Esophagus (tissue), 2 donors: ENCODE measurements around the gene NUTM2D. TPM values are rescaled to one million over a fixed set of nuclear protein-coding genes. Genes with fewer than 3 reads are reported as not detected.
"Not testable (repeated sequence)": the region's sequence is repeated elsewhere in the genome, so short reads cannot be mapped to it uniquely, and the experiment has no call there.

ENCODE experiments used
- H3K27ac ChIP-seq, 2 donors: one replicate each; pipeline ENCODE4 v1.5.1; 2013; ENCODE audit warnings: low read depth in 2 of 2, mild to moderate bottlenecking in 2 of 2, inconsistent platforms in 1 of 2, low read length in 1 of 2, moderate library complexity in 1 of 2
- H3K27me3 ChIP-seq, 2 donors: one replicate each; pipeline ENCODE4 v1.6.1; 2013; ENCODE audit warnings: low read length in 2 of 2, control low read depth in 1 of 2, mild to moderate bottlenecking in 1 of 2; ENCODE audit not compliant: insufficient read depth in 2 of 2, control insufficient read depth in 1 of 2
- H3K36me3 ChIP-seq, 2 donors: one replicate each; pipeline ENCODE4 v1.6.1; 2013; ENCODE audit warnings: low read length in 1 of 2; ENCODE audit not compliant: control insufficient read depth in 2 of 2, insufficient read depth in 2 of 2
- H3K4me1 ChIP-seq, 2 donors: one replicate each; pipeline ENCODE4 v1.6.1; 2013; ENCODE audit warnings: low read length in 1 of 2; ENCODE audit not compliant: control insufficient read depth in 2 of 2, insufficient read depth in 2 of 2
- H3K4me3 ChIP-seq, 2 donors: one replicate each; pipeline ENCODE4 v1.5.1; 2013; ENCODE audit warnings: low read length in 2 of 2, mild to moderate bottlenecking in 2 of 2, low read depth in 1 of 2, moderate library complexity in 1 of 2
- H3K9me3 ChIP-seq, 2 donors: one replicate each; pipeline ENCODE4 v1.6.1; 2013; ENCODE audit warnings: mild to moderate bottlenecking in 2 of 2, low read depth in 1 of 2, low read length in 1 of 2, moderate library complexity in 1 of 2; ENCODE audit not compliant: control insufficient read depth in 2 of 2, insufficient read depth in 1 of 2
- WGBS, 2 donors: extraction: QIAGEN DNeasy Blood & Tissue Kit; methylation state at CpG; one replicate each; pipeline ENCODE4 v1.1.7; 2013; 5-methylcytosine and 5-hydroxymethylcytosine counted together
- polyA plus RNA-seq, 2 donors: library from polyadenylated mRNA; stranded (reverse); fragments of 200-250 nt; gene quantifications; one replicate each; pipeline ENCODE4 v1.2.3, GENCODE V29; 2013
- donor health status: healthy with polysubstance abuse.
- donor health status: Bipolar disorder and iron deficiency.

Gene NUTM2D
- polyA plus RNA-seq, 2 donors = 1.6 to 7.0 TPM

DNA sequence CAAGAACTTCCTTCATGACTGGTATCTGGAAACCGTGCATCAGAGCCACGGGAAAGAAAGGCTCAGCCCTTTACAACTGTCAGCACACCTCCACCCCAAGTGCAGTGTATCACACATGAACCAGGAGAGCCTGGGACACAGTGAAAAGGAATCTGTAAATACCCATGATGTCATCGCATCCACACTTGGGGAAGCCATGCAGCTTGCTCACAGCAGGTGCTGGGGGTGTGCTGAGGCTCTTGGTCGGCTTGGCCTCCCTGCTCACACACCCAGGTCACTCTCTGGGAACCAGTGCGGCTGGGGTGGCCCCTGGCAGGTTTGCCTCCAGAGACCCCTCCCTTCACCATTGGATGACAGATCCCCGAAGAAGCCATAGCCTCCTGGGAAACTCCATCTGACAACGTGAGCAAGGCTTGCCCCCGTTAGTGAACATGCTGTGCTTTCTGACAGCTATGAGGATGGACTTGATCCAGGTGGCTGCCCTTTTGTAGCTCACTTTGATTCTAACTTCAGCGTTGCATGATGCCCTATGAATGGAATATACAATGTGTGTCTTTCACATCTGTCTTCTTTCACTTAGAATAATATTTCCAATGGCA is 12.1 kb downstream of the NUTM2D start:
- WGBS, 2 donors = 93 to 94% methylated on average over 3 to 7 of the region's 9 CpGs
- not testable (repeated sequence) for H3K4me3 ChIP-seq, H3K9me3 ChIP-seq, H3K27me3 ChIP-seq, H3K36me3 ChIP-seq, H3K27ac ChIP-seq, H3K4me1 ChIP-seq

DNA sequence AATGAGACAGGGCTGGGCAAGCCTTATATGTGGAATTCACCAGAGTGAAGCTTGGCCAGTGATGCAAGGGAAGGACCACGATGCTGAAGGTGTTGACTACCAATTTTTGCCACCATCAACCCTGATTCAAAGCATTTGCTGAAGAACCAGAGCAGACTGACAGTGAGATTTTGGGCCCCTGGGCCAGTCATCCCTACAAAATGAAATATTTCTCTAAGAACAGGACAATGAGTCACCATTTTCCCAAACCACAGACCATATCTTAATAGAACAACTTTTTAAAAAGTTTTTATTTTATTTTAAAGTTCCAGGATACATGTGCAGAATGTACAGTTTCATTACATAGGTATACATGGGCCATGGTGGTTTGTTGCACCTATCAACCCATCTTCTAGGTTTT is 16.5 kb downstream of the NUTM2D start:
- not testable (repeated sequence) for H3K27me3 ChIP-seq, H3K4me3 ChIP-seq, H3K4me1 ChIP-seq, H3K36me3 ChIP-seq, H3K27ac ChIP-seq, H3K9me3 ChIP-seq
- 86 to 91% methylated on average over 1 of the region's 1 CpG for WGBS, 2 donors

DNA sequence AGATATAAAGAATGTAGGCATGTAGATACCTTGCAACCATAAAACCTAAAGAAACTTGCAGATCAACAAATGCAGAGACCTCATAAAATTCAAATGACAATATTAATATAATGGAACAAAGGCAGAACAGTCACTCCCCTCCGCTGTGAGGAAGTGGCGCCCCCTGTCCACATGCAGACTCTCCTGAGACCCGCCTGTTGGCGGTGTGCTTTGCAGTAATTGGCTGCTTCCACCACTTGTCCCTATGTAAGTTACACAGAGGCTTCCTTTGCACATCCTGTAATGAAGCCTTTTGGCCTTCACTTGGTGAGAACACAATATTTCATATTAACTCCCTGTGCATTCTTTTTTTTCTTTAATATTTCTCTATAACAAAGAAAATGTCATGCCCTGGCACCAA is 21.6 kb downstream of the NUTM2D start:
- not testable (repeated sequence) for H3K36me3 ChIP-seq, H3K27ac ChIP-seq, H3K4me1 ChIP-seq, H3K27me3 ChIP-seq, H3K9me3 ChIP-seq, H3K4me3 ChIP-seq
- 83 to 100% methylated on average over 2 to 4 of the region's 4 CpGs for WGBS, 2 donors

DNA sequence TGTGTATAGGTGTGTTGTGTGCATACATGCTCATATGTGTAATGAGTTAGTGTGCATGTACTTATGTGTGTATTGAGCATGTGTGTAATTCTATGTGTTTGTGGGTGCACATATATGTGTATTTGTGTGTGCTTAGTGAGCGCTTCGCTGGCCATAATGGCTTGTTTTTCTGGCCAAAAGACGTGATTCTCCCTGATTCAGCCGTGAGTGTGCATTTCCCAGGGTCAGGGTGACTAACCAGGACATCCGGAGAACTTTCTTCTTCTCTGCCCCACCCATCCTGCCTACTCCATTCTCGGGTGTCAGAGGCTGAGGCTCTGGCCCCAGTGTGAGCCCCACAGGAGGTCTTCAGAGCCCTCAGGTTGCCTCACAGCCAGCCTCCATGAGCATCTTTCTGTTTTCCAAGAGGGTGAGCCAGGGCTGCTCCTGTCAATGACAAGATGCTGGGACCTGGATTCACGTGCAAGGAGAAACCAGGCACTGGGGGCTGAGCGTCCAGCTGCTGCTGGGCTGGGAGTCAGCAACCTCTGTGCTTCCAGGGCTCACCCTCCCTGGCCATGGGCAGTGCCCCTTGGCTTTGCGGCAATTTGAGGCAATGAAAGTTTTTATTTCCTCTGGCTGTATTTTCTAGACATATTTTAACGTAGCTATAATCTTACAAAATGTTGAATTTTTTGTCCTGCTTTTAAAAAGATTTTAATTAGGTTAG is 25.8 kb downstream of the NUTM2D start:
- not testable (repeated sequence) for H3K9me3 ChIP-seq, H3K27ac ChIP-seq, H3K4me3 ChIP-seq, H3K27me3 ChIP-seq, H3K4me1 ChIP-seq, H3K36me3 ChIP-seq
- WGBS, 2 donors = 78 to 81% methylated on average over 8 of the region's 10 CpGs

DNA sequence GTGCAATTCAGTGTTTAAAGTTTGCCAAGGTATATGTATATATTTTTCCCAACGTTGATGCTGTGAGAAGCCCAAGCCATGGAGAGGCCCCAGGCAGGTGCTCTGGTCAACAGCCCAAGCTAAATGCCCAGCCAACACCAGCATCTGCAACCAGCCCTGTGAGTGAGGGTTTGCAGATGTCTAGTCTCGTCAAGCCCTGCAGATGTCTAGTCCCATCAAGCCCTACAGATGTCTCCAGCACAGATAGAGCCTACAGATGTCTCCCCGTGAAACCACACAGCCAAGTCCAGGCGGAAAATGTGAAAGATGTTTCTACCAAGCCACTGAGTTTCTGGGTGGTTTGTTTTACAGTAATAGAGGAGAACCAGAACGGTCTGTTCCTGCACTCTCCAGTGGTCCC is 26.7 kb downstream of the NUTM2D start:
- not testable (repeated sequence) for H3K36me3 ChIP-seq, H3K27me3 ChIP-seq, H3K4me3 ChIP-seq, H3K4me1 ChIP-seq, H3K9me3 ChIP-seq, H3K27ac ChIP-seq
- WGBS, 2 donors = 74 to 80% methylated on average over 5 of the region's 5 CpGs

DNA sequence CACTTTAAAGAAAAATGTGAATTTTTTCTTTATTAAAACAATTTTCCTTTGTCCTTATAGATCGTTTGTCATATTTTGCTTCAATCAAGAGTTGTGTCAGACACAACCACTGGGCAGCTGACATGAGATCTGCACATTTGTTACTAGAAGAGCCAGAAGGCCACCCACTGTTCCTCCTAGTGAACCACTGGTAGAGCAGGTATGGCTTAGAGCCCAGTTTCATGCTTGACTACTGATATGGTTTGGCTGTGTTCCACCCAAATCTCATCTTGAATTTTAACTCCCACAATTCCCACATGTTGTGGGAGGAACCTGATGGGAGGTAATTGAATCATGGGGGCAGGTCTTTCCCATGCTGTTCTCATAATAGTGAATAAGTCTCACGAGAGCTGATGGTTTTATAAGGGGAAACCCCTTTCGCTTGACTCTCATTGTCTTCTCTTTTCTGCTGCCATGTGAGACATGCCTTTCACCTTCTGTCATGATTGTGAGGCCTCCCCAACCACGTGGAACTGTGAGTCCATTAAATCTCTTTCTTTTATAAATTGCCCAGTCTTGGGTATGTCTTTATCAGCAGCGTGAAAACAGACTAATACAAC is 28.3 kb downstream of the NUTM2D start:
- H3K4me3 ChIP-seq = not testable (repeated sequence)
- 48 to 56% methylated on average over 3 to 5 of the region's 5 CpGs for WGBS, 2 donors

DNA sequence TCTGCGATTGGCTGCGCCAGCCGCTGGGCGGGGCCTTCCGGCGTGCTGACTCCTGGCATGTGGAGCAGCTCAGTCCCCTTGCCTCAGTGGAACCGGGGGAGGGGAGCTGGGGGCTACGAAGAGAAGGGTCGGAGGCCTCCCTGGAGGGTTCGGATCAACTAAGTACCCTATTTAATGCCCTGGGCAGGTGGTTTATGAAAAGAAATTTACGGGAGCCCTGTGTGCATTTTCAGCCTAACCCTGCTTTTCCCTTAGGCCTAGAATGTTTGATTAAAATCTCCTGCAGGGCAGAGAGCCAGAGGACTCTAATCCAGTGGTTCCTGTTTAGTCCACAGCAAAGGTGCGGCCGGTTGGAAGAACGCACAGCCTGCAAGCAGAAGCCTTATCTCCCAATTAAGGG is 33.8 kb downstream of the NUTM2D start:
- H3K4me1 ChIP-seq, H3K27ac ChIP-seq, H3K4me3 ChIP-seq, H3K36me3 ChIP-seq, H3K27me3 ChIP-seq, H3K9me3 ChIP-seq: not testable (repeated sequence)
- WGBS, 2 donors = 49 to 54% methylated on average over 6 to 11 of the region's 14 CpGs

More for the DNA sequence above, 28.3 kb downstream of the NUTM2D start:
- H3K4me1 ChIP-seq, H3K36me3 ChIP-seq, H3K9me3 ChIP-seq, H3K27me3 ChIP-seq, H3K27ac ChIP-seq: not testable (repeated sequence)

DNA sequence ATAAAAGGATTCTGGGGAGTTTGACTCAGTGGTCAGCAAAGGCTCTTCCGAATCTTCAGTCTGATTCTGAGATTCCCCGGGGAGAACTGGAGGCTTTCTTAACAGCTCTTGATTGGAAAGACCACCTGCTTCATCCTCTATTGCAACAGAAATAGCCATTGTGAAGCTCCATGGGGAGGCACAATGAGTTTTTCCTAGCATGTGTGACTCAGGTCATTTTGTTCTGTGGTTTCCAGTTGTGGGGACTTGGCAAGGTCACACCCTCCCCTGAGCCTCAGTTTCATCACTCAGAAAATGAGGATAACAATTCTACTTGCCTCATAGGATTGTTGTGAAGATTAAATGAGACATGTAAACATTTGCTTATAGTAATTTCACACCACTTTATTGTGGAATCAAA is 38.7 kb downstream of the NUTM2D start:
- WGBS, 2 donors = 84 to 91% methylated on average over 2 of the region's 2 CpGs
- H3K4me3 ChIP-seq, H3K27me3 ChIP-seq, H3K9me3 ChIP-seq, H3K4me1 ChIP-seq, H3K36me3 ChIP-seq, H3K27ac ChIP-seq: not testable (repeated sequence)

DNA sequence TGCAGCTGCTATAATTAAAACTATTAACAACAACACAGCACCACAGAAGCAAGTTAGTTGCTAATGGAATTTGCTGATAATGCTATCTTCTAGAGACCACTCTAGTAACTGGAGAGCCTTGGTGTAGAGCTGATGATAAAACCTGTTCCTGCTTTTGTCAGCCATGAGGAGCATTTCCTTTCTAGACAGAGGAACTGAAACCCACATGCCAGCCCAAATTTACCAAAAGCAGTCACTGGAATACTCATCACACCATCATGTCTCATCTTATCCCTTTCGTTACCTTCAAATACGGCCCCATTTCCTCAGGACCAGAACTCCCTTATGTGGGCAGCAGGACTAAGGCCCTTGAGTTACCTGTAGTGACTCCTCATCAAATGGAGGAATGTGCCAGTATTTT is 40.9 kb downstream of the NUTM2D start:
- 57 to 69% methylated on average over 1 of the region's 2 CpGs for WGBS, 2 donors
- not testable (repeated sequence) for H3K36me3 ChIP-seq

More for the DNA sequence above, 40.9 kb downstream of the NUTM2D start:
- H3K27ac ChIP-seq, H3K9me3 ChIP-seq, H3K4me3 ChIP-seq, H3K4me1 ChIP-seq, H3K27me3 ChIP-seq: not testable (repeated sequence)
